ENCODE results near the gene UST. TPM values are rescaled to one million over a fixed set of nuclear protein-coding genes. Genes with fewer than 3 reads are reported as not detected.

The UST gene
- total and polyA plus RNA-seq, 4 donors, result 8.4 to 21.5 (median 14.1) TPM

DNA sequence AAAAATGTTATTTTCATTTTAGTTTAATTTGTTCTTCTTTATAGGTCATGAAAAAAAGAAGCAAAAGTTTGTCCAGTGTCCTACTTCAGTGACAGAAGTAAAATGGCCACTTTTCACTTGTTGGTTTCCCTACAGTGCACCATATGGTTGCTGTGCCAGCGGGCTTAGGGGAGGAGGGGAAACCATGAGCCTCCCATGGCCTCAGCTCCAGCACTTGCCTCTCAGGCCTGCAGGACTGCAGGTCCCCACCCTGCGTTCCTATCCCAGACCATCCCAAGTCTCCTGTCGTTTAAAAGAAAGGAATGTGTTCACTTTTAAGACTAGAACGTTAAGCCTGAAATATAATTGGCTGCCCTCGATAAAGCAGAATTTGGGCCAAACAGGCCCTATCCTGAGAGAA is 360.7 kb downstream of the UST start:
- no peak for DNase-seq
- Histone ChIP-seq H3K4me3 (ENCODE audit: low read length in 2 of 2) (no peak overlapping the region), H3K36me3 (ENCODE audit: control insufficient read depth in 1 of 2, insufficient read depth in 2 of 2, low read length in 1 of 2) (no peaks in the 10 kb centered on the region), H3K4me1 (ENCODE audit: control insufficient read depth in 1 of 2, insufficient read depth in 2 of 2, low read length in 2 of 2) (no peaks in the 10 kb centered on the region), H3K27ac (ENCODE audit: low read depth in 1 of 2, low read length in 2 of 2) (no peak overlapping the region), H3K9me3 (ENCODE audit: control insufficient read depth, low read length) (no peaks in the 10 kb centered on the region), H3K27me3 (ENCODE audit: control insufficient read depth in 1 of 2, insufficient read depth in 2 of 2, low read length in 1 of 2) (no peaks in the 10 kb centered on the region)
- 58 to 75% methylated on average over 5 of the region's 5 CpGs for WGBS, 2 donors
- ATAC-seq (ENCODE audit: low FRiP score), result no peak
- intact Hi-C loops (cut with DNase I), result no loop called here

DNA sequence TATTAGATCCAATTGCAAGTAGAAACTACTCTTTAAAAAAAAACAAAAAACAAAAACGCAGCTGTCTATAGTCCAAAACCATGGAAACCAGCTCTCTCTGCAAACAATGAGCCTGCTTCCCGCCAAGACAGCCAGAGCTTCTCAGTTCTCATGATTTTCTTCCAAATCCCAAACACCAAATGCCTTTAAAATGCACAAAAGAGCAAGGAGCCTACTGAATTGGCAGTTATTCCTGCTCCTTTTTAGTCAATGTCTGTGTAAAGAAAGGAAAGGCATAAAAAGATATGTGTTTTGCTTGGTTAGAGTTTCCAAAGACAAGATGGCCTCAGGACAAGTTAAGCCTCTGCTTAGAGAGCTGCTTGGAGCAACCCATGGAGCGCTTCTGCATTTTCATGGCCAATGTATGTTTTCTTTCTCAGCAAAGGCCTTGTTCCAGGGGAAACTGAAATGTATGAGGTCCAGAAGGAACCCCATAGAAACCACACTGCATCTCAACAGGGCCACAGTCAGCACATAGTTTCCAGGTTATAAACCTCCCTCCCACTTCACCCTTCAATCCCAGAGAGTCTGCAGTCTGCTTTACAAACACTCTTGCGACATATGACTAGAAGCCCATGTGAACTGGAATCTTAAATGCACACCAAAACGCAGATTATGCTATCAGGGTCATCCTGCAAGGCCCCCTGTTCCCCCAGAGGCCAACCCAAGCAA is 361.4 kb downstream of the UST start:
- no peak for DNase-seq
- H3K27me3 ChIP-seq (ENCODE audit: control insufficient read depth in 1 of 2, insufficient read depth in 2 of 2, low read length in 1 of 2), result no peaks in the 10 kb centered on the region
- ATAC-seq (ENCODE audit: low FRiP score), result no peak
- no peaks in the 10 kb centered on the region for H3K4me1 ChIP-seq (ENCODE audit: control insufficient read depth in 1 of 2, insufficient read depth in 2 of 2, low read length in 2 of 2)
- no peaks in the 10 kb centered on the region for H3K36me3 ChIP-seq (ENCODE audit: control insufficient read depth in 1 of 2, insufficient read depth in 2 of 2, low read length in 1 of 2)
- no peak overlapping the region for H3K27ac ChIP-seq (ENCODE audit: low read depth in 1 of 2, low read length in 2 of 2)
- H3K9me3 ChIP-seq (ENCODE audit: control insufficient read depth, low read length), result peaks cover 2% of the 10 kb centered on the region
- intact Hi-C loops (cut with DNase I), result no loop called here
- 84% methylated on average over 5 of the region's 5 CpGs for WGBS, 2 donors
- no peak overlapping the region for H3K4me3 ChIP-seq (ENCODE audit: low read length in 2 of 2)

- WGBS, 2 donors, result 92 to 93% methylated on average over 3 of the region's 3 CpGs
- DNase-seq (no peak), ATAC-seq (ENCODE audit: low FRiP score) (no peak)
- intact Hi-C loops (cut with DNase I), result no loop called here
- Histone ChIP-seq H3K27ac (ENCODE audit: low read depth in 1 of 2, low read length in 2 of 2) (no peak overlapping the region), H3K9me3 (ENCODE audit: control insufficient read depth, low read length) (peaks cover 6% of the 10 kb centered on the region), H3K27me3 (ENCODE audit: control insufficient read depth in 1 of 2, insufficient read depth in 2 of 2, low read length in 1 of 2) (no peaks in the 10 kb centered on the region), H3K36me3 (ENCODE audit: control insufficient read depth in 1 of 2, insufficient read depth in 2 of 2, low read length in 1 of 2) (no peaks in the 10 kb centered on the region), H3K4me3 (ENCODE audit: low read length in 2 of 2) (no peak overlapping the region), H3K4me1 (ENCODE audit: control insufficient read depth in 1 of 2, insufficient read depth in 2 of 2, low read length in 2 of 2) (no peaks in the 10 kb centered on the region)
Measured at GRCh38 chr6:149108749-149109100, 361.9 kb downstream of the UST start.

DNA sequence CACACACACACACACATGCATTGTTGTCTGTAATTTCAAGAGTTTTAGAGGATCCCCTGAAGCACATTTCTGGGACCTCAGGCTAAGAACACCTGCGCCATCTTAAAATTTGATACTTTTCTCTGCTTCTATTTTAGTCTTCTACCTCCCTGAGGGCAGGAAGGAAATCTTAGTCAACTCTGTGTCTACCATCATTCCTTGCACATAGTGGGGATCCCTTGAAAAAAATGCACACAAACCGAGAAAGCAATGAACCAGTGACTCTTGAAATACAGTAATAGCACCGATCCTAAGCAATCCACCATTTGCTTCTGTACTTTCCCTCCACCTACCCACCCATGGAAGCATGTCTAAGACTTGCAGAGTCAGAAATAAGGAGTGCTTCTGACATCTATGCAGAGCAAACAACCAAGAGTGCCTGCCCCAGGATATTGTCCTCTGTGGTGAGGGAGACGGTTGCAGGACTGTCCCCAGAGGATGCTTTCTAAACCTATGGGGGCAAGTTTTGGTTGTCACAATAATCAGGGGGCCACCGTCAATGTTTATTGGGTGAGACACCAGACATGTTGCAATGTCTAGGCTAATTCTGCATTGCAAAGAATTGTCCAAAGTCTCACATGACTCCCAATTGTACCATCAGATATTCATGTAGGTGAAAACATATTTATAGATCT is 362.7 kb downstream of the UST start:
- H3K27me3 ChIP-seq (ENCODE audit: control insufficient read depth in 1 of 2, insufficient read depth in 2 of 2, low read length in 1 of 2), result no peaks in the 10 kb centered on the region
- no peak overlapping the region for H3K27ac ChIP-seq (ENCODE audit: low read depth in 1 of 2, low read length in 2 of 2)
- no peaks in the 10 kb centered on the region for H3K4me1 ChIP-seq (ENCODE audit: control insufficient read depth in 1 of 2, insufficient read depth in 2 of 2, low read length in 2 of 2)
- WGBS, 2 donors, result 95% methylated on average over 5 of the region's 5 CpGs
- H3K36me3 ChIP-seq (ENCODE audit: control insufficient read depth in 1 of 2, insufficient read depth in 2 of 2, low read length in 1 of 2), result no peaks in the 10 kb centered on the region
- intact Hi-C loops (cut with DNase I), result no loop called here
- H3K9me3 ChIP-seq (ENCODE audit: control insufficient read depth, low read length), result peaks cover 6% of the 10 kb centered on the region
- H3K4me3 ChIP-seq (ENCODE audit: low read length in 2 of 2), result no peak overlapping the region
- no peak for ATAC-seq (ENCODE audit: low FRiP score)
- DNase-seq, result no peak

GRCh38 chr6:149111556-149112115 is 364.8 kb downstream of the UST start:
- WGBS, 2 donors, result 88 to 94% methylated on average over 2 of the region's 2 CpGs
- no peak for ATAC-seq (ENCODE audit: low FRiP score)
- H3K27ac ChIP-seq (ENCODE audit: low read depth in 1 of 2, low read length in 2 of 2), result no peak overlapping the region
- no peaks in the 10 kb centered on the region for H3K36me3 ChIP-seq (ENCODE audit: control insufficient read depth in 1 of 2, insufficient read depth in 2 of 2, low read length in 1 of 2)
- H3K4me1 ChIP-seq (ENCODE audit: control insufficient read depth in 1 of 2, insufficient read depth in 2 of 2, low read length in 2 of 2), result no peaks in the 10 kb centered on the region
- no peak for DNase-seq
- no peaks in the 10 kb centered on the region for H3K27me3 ChIP-seq (ENCODE audit: control insufficient read depth in 1 of 2, insufficient read depth in 2 of 2, low read length in 1 of 2)
- H3K4me3 ChIP-seq (ENCODE audit: low read length in 2 of 2), result no peak overlapping the region
- peaks cover 6% of the 10 kb centered on the region for H3K9me3 ChIP-seq (ENCODE audit: control insufficient read depth, low read length)
- intact Hi-C loops (cut with DNase I), result no loop called here

DNA sequence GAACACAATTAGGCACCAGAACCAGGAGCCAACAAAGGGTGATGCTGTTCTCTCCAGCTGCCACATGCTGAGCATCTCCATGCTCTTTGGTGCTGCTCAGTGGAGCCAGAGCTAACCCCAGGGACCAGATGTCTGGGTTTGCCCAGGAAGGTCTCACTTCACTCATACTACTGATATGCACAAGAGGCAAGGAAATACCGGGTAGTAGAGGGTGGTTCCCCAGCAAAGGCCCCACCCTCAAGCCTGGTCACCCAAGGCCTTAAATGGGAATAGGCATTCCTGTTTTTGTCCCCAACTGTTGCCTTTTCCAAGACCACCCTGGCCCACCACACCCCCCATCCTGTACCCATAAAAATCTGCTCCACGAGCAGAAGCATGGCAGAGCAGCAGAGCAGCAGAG is 366.1 kb downstream of the UST start:
- Histone ChIP-seq H3K4me1 (ENCODE audit: control insufficient read depth in 1 of 2, insufficient read depth in 2 of 2, low read length in 2 of 2) (no peaks in the 10 kb centered on the region), H3K4me3 (ENCODE audit: low read length in 2 of 2) (no peak overlapping the region), H3K27me3 (ENCODE audit: control insufficient read depth in 1 of 2, insufficient read depth in 2 of 2, low read length in 1 of 2) (no peaks in the 10 kb centered on the region), H3K27ac (ENCODE audit: low read depth in 1 of 2, low read length in 2 of 2) (no peak overlapping the region), H3K36me3 (ENCODE audit: control insufficient read depth in 1 of 2, insufficient read depth in 2 of 2, low read length in 1 of 2) (no peaks in the 10 kb centered on the region), H3K9me3 (ENCODE audit: control insufficient read depth, low read length) (peaks cover 6% of the 10 kb centered on the region)
- DNase-seq (no peak), ATAC-seq (ENCODE audit: low FRiP score) (no peak)
- WGBS, 2 donors, result 92 to 98% methylated on average over 2 of the region's 2 CpGs
- intact Hi-C loops (cut with DNase I), result no loop called here

DNA sequence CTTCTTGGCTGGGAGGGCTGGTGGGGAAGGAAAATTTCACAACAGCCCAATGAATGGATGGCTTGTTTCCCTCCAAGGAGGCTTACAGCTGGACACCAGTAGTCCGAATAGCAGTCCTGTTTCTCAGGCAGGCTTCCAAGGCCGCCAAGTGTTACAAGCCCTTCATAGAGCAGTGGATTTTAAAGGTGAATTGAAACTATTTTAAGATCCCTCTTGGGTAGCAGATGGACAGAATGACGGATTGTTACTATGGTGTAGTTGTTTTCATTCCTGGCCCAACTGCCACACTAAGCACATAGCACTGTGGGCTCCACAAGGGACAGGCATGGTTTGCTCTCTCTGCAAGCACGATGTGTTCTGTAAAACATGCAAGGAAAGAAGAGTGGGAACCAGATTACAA is 367.3 kb downstream of the UST start:
- DNase-seq (no peak), ATAC-seq (ENCODE audit: low FRiP score) (no peak)
- Histone ChIP-seq H3K9me3 (ENCODE audit: control insufficient read depth, low read length) (peaks cover 6% of the 10 kb centered on the region), H3K36me3 (ENCODE audit: control insufficient read depth in 1 of 2, insufficient read depth in 2 of 2, low read length in 1 of 2) (no peaks in the 10 kb centered on the region), H3K27me3 (ENCODE audit: control insufficient read depth in 1 of 2, insufficient read depth in 2 of 2, low read length in 1 of 2) (no peaks in the 10 kb centered on the region), H3K4me3 (ENCODE audit: low read length in 2 of 2) (no peak overlapping the region), H3K4me1 (ENCODE audit: control insufficient read depth in 1 of 2, insufficient read depth in 2 of 2, low read length in 2 of 2) (no peaks in the 10 kb centered on the region), H3K27ac (ENCODE audit: low read depth in 1 of 2, low read length in 2 of 2) (no peak overlapping the region)
- intact Hi-C loops (cut with DNase I), result no loop called here
- WGBS, 2 donors, result 70 to 71% methylated on average over 4 of the region's 4 CpGs

DNA sequence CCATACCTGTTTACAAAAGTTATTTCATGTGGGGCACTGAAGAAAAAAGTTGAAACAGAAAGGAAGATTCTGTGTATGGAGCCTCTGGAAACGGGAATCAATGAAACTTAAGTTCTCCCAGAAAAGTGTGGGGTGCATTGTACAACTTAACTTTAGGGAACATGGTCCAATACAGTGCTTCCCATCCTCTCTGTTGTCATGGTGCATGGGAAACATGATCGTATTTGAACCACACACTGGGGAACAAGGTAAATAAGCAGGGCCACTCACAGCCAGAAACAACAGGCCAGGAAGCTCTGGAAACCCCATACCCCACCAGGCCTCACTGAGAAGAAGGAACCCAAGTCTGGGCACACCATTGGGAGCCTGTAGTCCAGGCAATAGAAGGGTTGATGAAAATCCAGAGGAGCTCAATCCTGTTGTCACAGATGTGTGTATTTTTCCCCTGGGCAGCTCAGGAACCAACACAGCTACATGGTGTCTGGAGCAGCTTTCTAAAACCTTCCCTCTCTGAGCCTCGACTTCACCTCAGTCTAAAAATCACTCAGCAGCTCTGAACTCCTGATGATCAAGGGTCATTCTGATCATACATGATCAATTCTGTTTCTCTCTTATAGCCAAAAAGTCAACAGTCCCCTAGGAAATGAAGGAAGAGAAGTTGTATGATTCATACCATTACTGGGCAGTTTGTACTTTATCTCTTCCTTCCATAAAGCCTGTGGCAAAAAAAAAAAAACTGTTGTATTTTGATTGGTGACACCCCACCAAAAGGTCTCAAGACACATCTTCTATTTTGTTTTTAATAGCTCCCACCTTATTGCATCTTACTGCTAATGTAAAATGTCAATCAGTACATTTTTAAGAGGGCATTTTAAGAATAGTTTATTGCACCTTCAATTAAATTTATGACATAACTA is 372.2 kb downstream of the UST start:
- Histone ChIP-seq H3K4me3 (ENCODE audit: low read length in 2 of 2) (no peak overlapping the region), H3K9me3 (ENCODE audit: control insufficient read depth, low read length) (no peaks in the 10 kb centered on the region), H3K36me3 (ENCODE audit: control insufficient read depth in 1 of 2, insufficient read depth in 2 of 2, low read length in 1 of 2) (no peaks in the 10 kb centered on the region), H3K27me3 (ENCODE audit: control insufficient read depth in 1 of 2, insufficient read depth in 2 of 2, low read length in 1 of 2) (no peaks in the 10 kb centered on the region), H3K27ac (ENCODE audit: low read depth in 1 of 2, low read length in 2 of 2) (no peak overlapping the region), H3K4me1 (ENCODE audit: control insufficient read depth in 1 of 2, insufficient read depth in 2 of 2, low read length in 2 of 2) (no peaks in the 10 kb centered on the region)
- 82 to 83% methylated on average over 3 of the region's 3 CpGs for WGBS, 2 donors
- DNase-seq (no peak), ATAC-seq (ENCODE audit: low FRiP score) (no peak)
- intact Hi-C loops (cut with DNase I), result no loop called here

Data from aorta (tissue), 5 donors.